Liver (tissue), 2 donors: Measurements from ENCODE around the gene FBN2.

Source experiments
- CTCF ChIP-seq: fragments of 150-350 bp; IDR thresholded peaks from 2 replicates; pipeline ENCODE4 v1.5.1; 2017; ENCODE audit warnings: improper control_type of control experiment, low read depth, low read length; ENCODE audit not compliant: missing input control
- REST ChIP-seq: IDR thresholded peaks from 2 replicates; pipeline ENCODE4 v1.6.1; 2016; ENCODE audit warnings: antibody characterized with exemption, mild to moderate bottlenecking
- YY1 ChIP-seq: IDR thresholded peaks from 2 replicates; pipeline ENCODE4 v1.6.1; 2016; ENCODE audit warnings: antibody characterized with exemption, mild to moderate bottlenecking
- donor health status: healthy.

GRCh38 chr5:128579093-128579492 is 41.0 kb upstream of the FBN2 start:
- TF ChIP-seq CTCF = no peak
- no peak for TF ChIP-seq REST
- no peak for TF ChIP-seq YY1
